H9 (cell line): ENCODE measurements around the gene MYH16. TPM values are rescaled to one million over a fixed set of nuclear protein-coding genes. Genes with fewer than 3 reads are reported as not detected.

Source experiments
- DNase-seq: peaks from one replicate; pipeline ENCODE4 v3.0.0-alpha.2; 2017
- H2AFZ ChIP-seq: one replicate; pipeline ENCODE4 v1.6.1; 2013; ENCODE audit warnings: mild to moderate bottlenecking, low read length, control low read depth, moderate library complexity
- H2AK5ac ChIP-seq: 2 replicates; pipeline ENCODE4 v1.6.1; 2013; ENCODE audit warnings: low read length, control low read depth, mixed read lengths; ENCODE audit not compliant: insufficient read length
- H2BK120ac ChIP-seq: one replicate; pipeline ENCODE4 v1.6.1; 2013; ENCODE audit warnings: low read depth, mild to moderate bottlenecking, low read length, control low read depth, inconsistent platforms; ENCODE audit not compliant: poor library complexity, severe bottlenecking
- H2BK12ac ChIP-seq: 2 replicates; pipeline ENCODE4 v1.6.1; 2013; ENCODE audit warnings: low read length, control low read depth, mixed read lengths, low read depth; ENCODE audit not compliant: insufficient read length
- H2BK15ac ChIP-seq: 2 replicates; pipeline ENCODE4 v1.6.1; 2013; ENCODE audit warnings: low read depth, low read length, control low read depth
- H2BK20ac ChIP-seq: one replicate; pipeline ENCODE4 v1.6.1; 2013; ENCODE audit warnings: low read depth, mild to moderate bottlenecking, low read length, control low read depth, inconsistent platforms; ENCODE audit not compliant: poor library complexity, severe bottlenecking
- H2BK5ac ChIP-seq: 2 replicates; pipeline ENCODE4 v1.6.1; 2013; ENCODE audit warnings: low read length, control low read depth, mixed read lengths; ENCODE audit not compliant: insufficient read length
- H3K14ac ChIP-seq: 2 replicates; pipeline ENCODE4 v1.6.1; 2013; ENCODE audit warnings: low read length, control low read depth; ENCODE audit not compliant: insufficient read depth
- H3K18ac ChIP-seq: 2 replicates; pipeline ENCODE4 v1.6.1; 2013; ENCODE audit warnings: low read depth, mild to moderate bottlenecking, mixed read lengths, low read length, control low read depth; ENCODE audit not compliant: insufficient read length
- H3K23ac ChIP-seq: 2 replicates; pipeline ENCODE4 v1.6.1; 2013; ENCODE audit warnings: low read length, control low read depth, mixed read lengths, low read depth; ENCODE audit not compliant: insufficient read length
- H3K23me2 ChIP-seq: 2 replicates; pipeline ENCODE4 v1.6.1; 2013; ENCODE audit warnings: low read depth, mild to moderate bottlenecking, mixed read lengths, low read length, control low read depth; ENCODE audit not compliant: insufficient read length, poor library complexity, severe bottlenecking
- H3K27ac ChIP-seq: 2 replicates; pipeline ENCODE4 v1.5.1; 2013; ENCODE audit warnings: low read length, control low read depth, mixed read lengths, low read depth; ENCODE audit not compliant: insufficient read length
- H3K27me3 ChIP-seq: 2 replicates; pipeline ENCODE4 v1.6.1; 2013; ENCODE audit warnings: low read length, control low read depth, inconsistent platforms; ENCODE audit not compliant: insufficient read depth
- H3K4ac ChIP-seq: 2 replicates; pipeline ENCODE4 v1.6.1; 2013; ENCODE audit warnings: low read depth, mild to moderate bottlenecking, control low read depth, inconsistent platforms, low read length, moderate library complexity
- H3K4me1 ChIP-seq: 2 replicates; pipeline ENCODE4 v1.6.1; 2013; ENCODE audit warnings: low read length, control low read depth, inconsistent platforms; ENCODE audit not compliant: insufficient read depth
- H3K4me2 ChIP-seq: 2 replicates; pipeline ENCODE4 v1.6.1; 2013; ENCODE audit warnings: low read length, control low read depth, mixed read lengths; ENCODE audit not compliant: insufficient read length, insufficient read depth
- H3K56ac ChIP-seq: 2 replicates; pipeline ENCODE4 v1.6.1; 2013; ENCODE audit warnings: low read depth, mild to moderate bottlenecking, mixed read lengths, low read length, control low read depth; ENCODE audit not compliant: insufficient read length
- H3K79me1 ChIP-seq: 2 replicates; pipeline ENCODE4 v1.6.1; 2013; ENCODE audit warnings: low read depth, mild to moderate bottlenecking, moderate library complexity, low read length, control low read depth, inconsistent platforms; ENCODE audit not compliant: insufficient read depth, poor library complexity, severe bottlenecking
- H3K79me2 ChIP-seq: 2 replicates; pipeline ENCODE4 v1.6.1; 2013; ENCODE audit warnings: low read length, control low read depth, inconsistent platforms; ENCODE audit not compliant: insufficient read depth
- H3K9ac ChIP-seq: 2 replicates; pipeline ENCODE4 v1.6.1; 2013; ENCODE audit warnings: low read length, control low read depth, mixed read lengths; ENCODE audit not compliant: insufficient read length; ENCODE audit errors: extremely low read depth
- H3K9me3 ChIP-seq: one replicate; pipeline ENCODE4 v1.6.1; 2013; ENCODE audit warnings: low read depth, low read length, inconsistent platforms; ENCODE audit not compliant: control insufficient read depth
- H3T11ph ChIP-seq: one replicate; pipeline ENCODE4 v1.6.1; 2013; ENCODE audit warnings: mild to moderate bottlenecking, low read length, control low read depth, inconsistent platforms
- H4K20me1 ChIP-seq: one replicate; pipeline ENCODE4 v1.6.1; 2013; ENCODE audit not compliant: control insufficient read depth, insufficient read length, insufficient read depth
- H4K5ac ChIP-seq: 2 replicates; pipeline ENCODE4 v1.6.1; 2013; ENCODE audit warnings: low read depth, mild to moderate bottlenecking, mixed read lengths, low read length, control low read depth; ENCODE audit not compliant: insufficient read length
- H4K8ac ChIP-seq: replicated peaks from 2 replicates; pipeline ENCODE4 v1.6.1; 2013; ENCODE audit warnings: low read length, control low read depth, mixed read lengths, low read depth; ENCODE audit not compliant: insufficient read length
- H4K91ac ChIP-seq: 2 replicates; pipeline ENCODE4 v1.6.1; 2013; ENCODE audit warnings: low read depth, mild to moderate bottlenecking, moderate library complexity, mixed read lengths, low read length, control low read depth; ENCODE audit not compliant: insufficient read length
- H3K27ac Mint-ChIP-seq, 3 experiments: 2 replicates in 2 of 3; 3 replicates in 1 of 3; pipeline ENCODE4 v1.8.0; 2020 to 2021; ENCODE audit warnings: mixed read lengths in 3 of 3, mild to moderate bottlenecking in 1 of 3, moderate library complexity in 1 of 3
- H3K27me3 Mint-ChIP-seq: 2 replicates; pipeline ENCODE4 v1.8.0; 2021; ENCODE audit warnings: low read depth, mild to moderate bottlenecking, moderate library complexity, mixed read lengths
- H3K36me3 Mint-ChIP-seq, 3 experiments: 2 replicates in 2 of 3; 3 replicates in 1 of 3; pipeline ENCODE4 v1.8.0; 2020 to 2021; ENCODE audit warnings: low read depth in 3 of 3, mixed read lengths in 3 of 3; ENCODE audit not compliant: insufficient read depth in 1 of 3
- H3K4me1 Mint-ChIP-seq, 2 experiments: 2 replicates each; pipeline ENCODE4 v1.8.0; 2020; ENCODE audit warnings: mixed read lengths in 2 of 2
- H3K4me3 Mint-ChIP-seq, 2 experiments: 2 replicates in 1 of 2; 3 replicates in 1 of 2; pipeline ENCODE4 v1.8.0; 2020 to 2021; ENCODE audit warnings: mild to moderate bottlenecking in 2 of 2, mixed read lengths in 2 of 2, moderate library complexity in 1 of 2
- H3K9me3 Mint-ChIP-seq, 2 experiments: 2 replicates in 1 of 2; 3 replicates in 1 of 2; pipeline ENCODE4 v1.8.0; 2020; ENCODE audit warnings: mild to moderate bottlenecking in 2 of 2, mixed read lengths in 2 of 2, moderate library complexity in 1 of 2
- WGBS: extraction: QIAGEN DNeasy Blood & Tissue Kit; methylation state at CpG from one replicate; pipeline ENCODE4 v1.1.7; 2013; ENCODE audit warnings: missing lambda C conversion rate, low lambda C conversion rate, mixed read lengths; ENCODE audit not compliant: insufficient read length; ENCODE audit errors: extremely low coverage; 5-methylcytosine and 5-hydroxymethylcytosine counted together
- total RNA-seq: library from RNA; stranded (reverse); gene quantifications from 2 replicates; pipeline ENCODE4 v1.2.1, GENCODE V29; 2021
- TF ChIP-seq, protein P1 (sequence below): fragments of 200-600 bp; sonication (generic); conservative IDR thresholded peaks from 3 replicates; pipeline ENCODE4 v1.8.0; 2021; ENCODE audit warnings: antibody characterized with exemption, mild to moderate bottlenecking

MYH16 gene
- total RNA-seq, 1 experiment from 2014 or later = not detected

DNA sequence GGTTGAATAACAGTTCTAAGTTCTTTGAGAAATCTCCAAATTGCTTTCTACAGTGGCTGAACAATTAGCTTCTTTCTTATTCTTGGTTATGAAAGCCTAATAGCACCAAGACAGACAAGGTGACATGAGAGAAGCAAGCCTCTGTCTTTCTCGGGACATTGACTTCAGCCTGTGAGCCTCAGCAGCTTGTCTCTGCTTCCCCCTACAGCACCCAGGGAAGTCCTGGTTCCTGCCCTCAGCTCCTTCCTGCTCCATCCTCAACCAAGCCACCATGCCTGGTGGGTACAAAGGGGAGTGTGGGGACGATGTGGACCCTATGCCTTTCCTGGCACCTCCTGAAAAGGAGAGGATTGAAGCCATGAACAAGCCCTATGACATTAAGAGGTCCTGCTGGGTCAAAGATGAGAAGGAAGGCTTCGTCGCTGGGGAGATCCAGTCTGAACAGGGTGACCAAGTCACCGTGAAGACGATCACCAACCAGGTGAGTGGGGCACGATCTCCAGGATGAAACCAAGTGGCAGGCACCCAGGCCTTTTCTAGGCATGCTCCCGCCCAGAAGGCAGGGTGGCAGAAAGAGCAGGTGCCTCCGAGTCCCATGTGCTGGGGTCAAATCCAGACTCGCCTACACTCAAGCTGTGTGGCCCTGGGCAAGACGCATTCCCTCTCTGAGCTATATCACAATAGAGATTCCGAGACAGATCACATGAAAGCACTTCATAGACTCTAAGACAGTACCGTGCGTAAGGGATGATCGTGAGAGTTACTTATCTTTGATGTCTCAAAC, 33.9 kb upstream of the MYH16 start:
- no peak overlapping the region for H3K4me3 Mint-ChIP-seq
- H3K9me3 ChIP-seq = no peaks in the 10 kb centered on the region
- H3K79me1 ChIP-seq = no peaks in the 10 kb centered on the region
- H3K27ac Mint-ChIP-seq = no peak overlapping the region
- H3K27me3 Mint-ChIP-seq = peaks cover 2% of the 10 kb centered on the region; the same call in 1 of the 2 replicates
- H3K9me3 Mint-ChIP-seq = peaks cover 5 to 12% of the 10 kb centered on the region in 2 experiments; a peak in 3 of 5 replicates
- H2BK20ac ChIP-seq = no peak overlapping the region
- H3K4me1 ChIP-seq = no peaks in the 10 kb centered on the region
- no peak overlapping the region for H3K56ac ChIP-seq
- WGBS = no CpG with 5 or more reads among the region's 15 CpGs
- no peak overlapping the region for H4K91ac ChIP-seq
- TF ChIP-seq, protein P1, sequence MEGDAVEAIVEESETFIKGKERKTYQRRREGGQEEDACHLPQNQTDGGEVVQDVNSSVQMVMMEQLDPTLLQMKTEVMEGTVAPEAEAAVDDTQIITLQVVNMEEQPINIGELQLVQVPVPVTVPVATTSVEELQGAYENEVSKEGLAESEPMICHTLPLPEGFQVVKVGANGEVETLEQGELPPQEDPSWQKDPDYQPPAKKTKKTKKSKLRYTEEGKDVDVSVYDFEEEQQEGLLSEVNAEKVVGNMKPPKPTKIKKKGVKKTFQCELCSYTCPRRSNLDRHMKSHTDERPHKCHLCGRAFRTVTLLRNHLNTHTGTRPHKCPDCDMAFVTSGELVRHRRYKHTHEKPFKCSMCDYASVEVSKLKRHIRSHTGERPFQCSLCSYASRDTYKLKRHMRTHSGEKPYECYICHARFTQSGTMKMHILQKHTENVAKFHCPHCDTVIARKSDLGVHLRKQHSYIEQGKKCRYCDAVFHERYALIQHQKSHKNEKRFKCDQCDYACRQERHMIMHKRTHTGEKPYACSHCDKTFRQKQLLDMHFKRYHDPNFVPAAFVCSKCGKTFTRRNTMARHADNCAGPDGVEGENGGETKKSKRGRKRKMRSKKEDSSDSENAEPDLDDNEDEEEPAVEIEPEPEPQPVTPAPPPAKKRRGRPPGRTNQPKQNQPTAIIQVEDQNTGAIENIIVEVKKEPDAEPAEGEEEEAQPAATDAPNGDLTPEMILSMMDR = no peak
- no peaks in the 10 kb centered on the region for H4K20me1 ChIP-seq
- H3K23ac ChIP-seq = no peak overlapping the region
- H3K4me2 ChIP-seq = no peak overlapping the region
- no peak overlapping the region for H3K14ac ChIP-seq
- no peak overlapping the region for H2AFZ ChIP-seq
- H3K79me2 ChIP-seq = no peaks in the 10 kb centered on the region
- no peaks in the 10 kb centered on the region for H3K27me3 ChIP-seq
- H2BK12ac ChIP-seq = no peak overlapping the region
- H2BK120ac ChIP-seq = no peak overlapping the region
- H4K5ac ChIP-seq = no peak overlapping the region
- H4K8ac ChIP-seq = no peak overlapping the region
- no peak for DNase-seq
- H3T11ph ChIP-seq = no peak overlapping the region
- no peak overlapping the region for H3K18ac ChIP-seq
- H2BK5ac ChIP-seq = no peak overlapping the region
- no peak overlapping the region for H2AK5ac ChIP-seq
- H3K4me1 Mint-ChIP-seq = no peaks in the 10 kb centered on the region
- no peak overlapping the region for H3K4ac ChIP-seq
- no peak overlapping the region for H3K9ac ChIP-seq
- H2BK15ac ChIP-seq = no peak overlapping the region
- H3K36me3 Mint-ChIP-seq = peaks cover 0 to 4% (median 0%) of the 10 kb centered on the region in 3 experiments; a peak in 2 of 7 replicates
- no peak overlapping the region for H3K27ac ChIP-seq
- no peaks in the 10 kb centered on the region for H3K23me2 ChIP-seq
